Measurements from ENCODE around the gene CADM4. TPM values are rescaled to one million over a fixed set of nuclear protein-coding genes. Genes with fewer than 3 reads are reported as not detected.

The CADM4 gene
- total and polyA plus RNA-seq, 2 donors (not counting 1 experiment from before 2014, with no cell fraction given) = 0.21 to 0.42 TPM

GRCh38 chr19:43674596-43674995 lies 34.9 kb upstream of the CADM4 start:
- no peak overlapping the region for H3K4me3 Mint-ChIP-seq
- no peak overlapping the region for H3K4me3 ChIP-seq (ENCODE audit: control extremely low read depth in 1 of 5, extremely low read depth in 1 of 5, insufficient read depth in 1 of 5, low read depth in 2 of 5, low read length in 4 of 5)
- DNase-seq (no peak), ATAC-seq (ENCODE audit: low read depth) (no peak)
- H3K36me3 ChIP-seq (replicated peaks in 1 of 2; ENCODE audit: control extremely low read depth in 1 of 2, control insufficient read depth in 1 of 2, extremely low read depth in 1 of 2, insufficient read depth in 2 of 2, low read length in 1 of 2) = no peaks in the 10 kb centered on the region
- POLR2A ChIA-PET = interaction anchor here (0.6 kb wide), 1 partner anchor 15 kb away, joined by 5 read pairs; no protein-coding TSS in a partner anchor
- peaks cover 3% of the 10 kb centered on the region for H3K27me3 Mint-ChIP-seq
- no CpG with 5 or more reads among the region's 3 CpGs for WGBS (ENCODE audit: insufficient coverage)
- no peaks in the 10 kb centered on the region for H4K20me1 ChIP-seq (ENCODE audit: control insufficient read depth, insufficient read depth, low read length, poor library complexity, severe bottlenecking)
- H3K9me3 ChIP-seq (ENCODE audit: control extremely low read depth in 1 of 3, control insufficient read depth in 2 of 3, insufficient read depth in 1 of 3, low read length in 2 of 3) = peaks cover 0 to 4% (median 0%) of the 10 kb centered on the region in 3 donors
- H3K4me1 Mint-ChIP-seq = peaks cover 12% of the 10 kb centered on the region
- no peak overlapping the region for H2AFZ ChIP-seq (ENCODE audit: insufficient read depth, low read depth, low read length, poor library complexity, severe bottlenecking)
- H3K4me1 ChIP-seq (ENCODE audit: control insufficient read depth in 2 of 2, insufficient read depth in 2 of 2, low read length in 2 of 2) = peaks cover 8 to 9% of the 10 kb centered on the region in 2 donors
- H3K9me3 Mint-ChIP-seq (ENCODE audit: insufficient read depth) = no peaks in the 10 kb centered on the region
- no peak overlapping the region for H3K27ac Mint-ChIP-seq
- TF ChIP-seq EZH2 (IDR thresholded peaks at IDR 0.05; ENCODE audit: borderline replicate concordance, insufficient read depth, low read depth, low read length, poor library complexity, severe bottlenecking) (no peak), CTCF (IDR thresholded peaks at IDR 0.05) (no peak)
- peaks cover 0 to 4% (median 0%) of the 10 kb centered on the region in 4 experiments for H3K27me3 ChIP-seq (replicated peaks in 1 of 4; ENCODE audit: control extremely low read depth in 1 of 4, control insufficient read depth in 3 of 4, insufficient read depth in 4 of 4, low read length in 3 of 4)
- CTCF ChIA-PET = interaction anchor here (0.7 kb wide), 1 partner anchor 345 kb away, joined by 3 read pairs; no protein-coding TSS in a partner anchor
- H3K9ac ChIP-seq (ENCODE audit: low read length) = no peak overlapping the region
- H3K4me2 ChIP-seq (replicated peaks; ENCODE audit: low read depth, low read length, poor library complexity, severe bottlenecking) = no peak overlapping the region
- intact Hi-C loops (cut with micrococcal nuclease) = no loop called here
- H3K27ac ChIP-seq (ENCODE audit: low read length in 2 of 2) = no peak overlapping the region
- no peaks in the 10 kb centered on the region for H3K79me2 ChIP-seq (ENCODE audit: control insufficient read depth, insufficient read depth, low read length)

- no peak for ATAC-seq (ENCODE audit: low read depth)
- peaks cover 15% of the 10 kb centered on the region for H3K4me1 Mint-ChIP-seq
- Histone ChIP-seq H3K4me3 (ENCODE audit: control extremely low read depth in 1 of 5, extremely low read depth in 1 of 5, insufficient read depth in 1 of 5, low read depth in 2 of 5, low read length in 4 of 5) (no peak overlapping the region), H3K36me3 (replicated peaks in 1 of 2; ENCODE audit: control extremely low read depth in 1 of 2, control insufficient read depth in 1 of 2, extremely low read depth in 1 of 2, insufficient read depth in 2 of 2, low read length in 1 of 2) (no peaks in the 10 kb centered on the region), H3K27ac (ENCODE audit: low read length in 2 of 2) (no peak overlapping the region), H3K4me1 (ENCODE audit: control insufficient read depth in 2 of 2, insufficient read depth in 2 of 2, low read length in 2 of 2) (peaks cover 11 to 13% of the 10 kb centered on the region in 2 donors), H3K4me2 (replicated peaks; ENCODE audit: low read depth, low read length, poor library complexity, severe bottlenecking) (no peak overlapping the region), H3K27me3 (replicated peaks in 1 of 4; ENCODE audit: control extremely low read depth in 1 of 4, control insufficient read depth in 3 of 4, insufficient read depth in 4 of 4, low read length in 3 of 4) (peaks cover 0 to 7% (median 1%) of the 10 kb centered on the region in 4 experiments), H3K9ac (ENCODE audit: low read length) (no peak overlapping the region), H2AFZ (ENCODE audit: insufficient read depth, low read depth, low read length, poor library complexity, severe bottlenecking) (no peak overlapping the region), H3K9me3 (ENCODE audit: control extremely low read depth in 1 of 3, control insufficient read depth in 2 of 3, insufficient read depth in 1 of 3, low read length in 2 of 3) (peaks cover 0 to 4% (median 0%) of the 10 kb centered on the region in 3 donors), H4K20me1 (ENCODE audit: control insufficient read depth, insufficient read depth, low read length, poor library complexity, severe bottlenecking) (no peaks in the 10 kb centered on the region), H3K79me2 (ENCODE audit: control insufficient read depth, insufficient read depth, low read length) (no peaks in the 10 kb centered on the region)
- no peak overlapping the region for H3K4me3 Mint-ChIP-seq
- CTCF ChIA-PET = interaction anchor here (0.7 kb wide), 1 partner anchor 344 kb away, joined by 3 read pairs; no protein-coding TSS in a partner anchor
- 94% methylated on average over 6 of the region's 8 CpGs for WGBS (ENCODE audit: insufficient coverage)
- no peak for DNase-seq
- POLR2A ChIA-PET = interaction anchor here (0.6 kb wide), 1 partner anchor 15 kb away, joined by 5 read pairs; no protein-coding TSS in a partner anchor
- intact Hi-C loops (cut with micrococcal nuclease) = no loop called here
- no peak for TF ChIP-seq EZH2 (IDR thresholded peaks at IDR 0.05; ENCODE audit: borderline replicate concordance, insufficient read depth, low read depth, low read length, poor library complexity, severe bottlenecking)
- TF ChIP-seq CTCF (IDR thresholded peaks at IDR 0.05) = no peak
- H3K9me3 Mint-ChIP-seq (ENCODE audit: insufficient read depth) = no peaks in the 10 kb centered on the region
- no peak overlapping the region for H3K27ac Mint-ChIP-seq
- peaks cover 3% of the 10 kb centered on the region for H3K27me3 Mint-ChIP-seq
Observed at GRCh38 chr19:43674183-43674582, 34.5 kb upstream of the CADM4 start.
